T-helper 9 cell (primary cell): ENCODE data around the gene ADGRD2.

ENCODE experiments used
- DNase-seq: peaks from one replicate; pipeline ENCODE4 v3.0.0-alpha.2; 2020

Gene ADGRD2

DNA sequence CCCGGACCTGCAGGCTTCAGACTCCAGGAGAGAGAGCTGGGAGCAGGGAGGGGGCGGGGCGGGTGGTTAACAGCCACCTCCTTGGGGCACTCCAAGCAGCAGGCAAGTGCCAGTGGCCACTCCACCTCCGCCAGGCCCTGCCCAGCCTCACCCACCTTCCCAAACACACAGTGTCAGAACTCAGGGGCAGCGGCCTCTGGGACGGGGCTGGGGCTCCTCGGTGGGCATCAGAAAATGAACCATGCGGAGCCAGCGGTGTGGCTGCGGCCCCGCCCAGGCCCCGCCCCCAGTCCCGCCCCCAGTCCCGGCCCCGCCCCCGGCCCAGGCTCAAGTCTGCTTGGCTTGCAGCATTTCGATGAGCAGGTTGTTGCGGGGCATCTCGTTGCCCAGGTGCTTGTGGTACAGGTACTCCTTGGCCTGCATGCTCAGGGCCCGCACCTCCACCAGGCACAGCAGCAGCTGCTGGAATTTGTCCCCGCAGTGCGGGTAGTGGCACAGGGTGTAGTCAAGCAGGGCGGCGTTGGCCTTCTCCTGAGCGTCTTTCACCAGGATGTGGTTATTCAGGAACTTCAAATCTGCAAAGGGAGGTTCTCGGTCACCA is 32.3 kb downstream of the ADGRD2 start:
- no peak for DNase-seq

DNA sequence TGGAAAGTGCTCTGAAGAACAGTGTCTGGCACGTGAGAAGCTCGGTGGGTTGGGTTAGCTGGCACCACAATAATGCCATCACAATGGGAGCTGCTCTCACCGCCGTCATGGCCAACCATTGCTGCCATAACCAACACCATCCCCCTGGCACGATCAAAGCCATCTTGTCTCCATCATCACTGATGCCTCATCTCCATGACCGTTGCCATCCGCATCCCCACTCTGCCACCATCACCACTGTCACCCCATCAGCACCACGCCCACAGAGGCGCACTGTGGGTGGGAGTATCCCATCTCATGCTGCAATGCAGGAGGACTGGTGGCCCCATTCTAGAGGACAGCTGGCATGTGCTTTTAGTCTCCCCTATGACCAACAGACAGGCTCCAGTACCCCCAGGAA is 33.2 kb downstream of the ADGRD2 start:
- no peak for DNase-seq

DNA sequence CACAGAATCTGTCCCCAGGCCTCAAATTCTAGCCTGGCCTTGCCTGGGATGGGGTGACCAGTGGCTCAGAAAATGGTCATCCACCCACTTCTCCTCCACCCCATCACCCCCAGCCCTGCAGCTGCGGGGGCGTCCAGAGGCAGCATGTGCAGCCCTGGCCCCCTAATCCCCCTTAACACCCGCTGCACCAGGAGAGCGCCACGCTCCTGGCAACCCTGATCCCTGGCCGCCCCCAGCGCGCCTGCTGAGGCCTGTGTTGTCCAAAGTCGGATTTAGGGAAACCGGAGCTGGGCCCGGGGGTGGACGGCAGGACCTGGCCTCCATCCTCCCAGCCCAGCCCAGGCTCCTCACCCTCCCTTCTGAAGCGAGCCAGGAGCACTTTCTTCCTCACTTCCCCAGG is 35.0 kb downstream of the ADGRD2 start:
- no peak for DNase-seq

DNA sequence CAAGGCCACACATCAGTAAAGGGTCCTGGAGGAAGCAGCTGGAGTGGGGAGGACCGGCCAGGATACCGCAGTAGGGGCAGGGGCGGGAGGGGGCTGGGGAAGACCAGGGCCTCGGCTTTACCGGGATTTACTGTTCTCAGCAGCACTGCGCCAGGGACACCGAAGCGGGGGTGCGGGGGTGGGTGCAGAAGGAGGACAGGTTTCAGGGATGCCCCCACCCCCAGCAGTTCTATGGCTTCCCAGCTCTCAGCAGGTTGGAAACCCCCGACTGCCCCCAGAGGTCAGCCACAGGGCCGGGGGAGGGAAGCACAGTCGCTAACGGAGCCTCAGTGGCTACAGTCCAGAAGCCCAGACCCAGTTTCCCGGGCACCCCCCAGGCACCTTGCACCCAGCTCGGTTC is 35.7 kb downstream of the ADGRD2 start:
- DNase-seq, result no peak

DNA sequence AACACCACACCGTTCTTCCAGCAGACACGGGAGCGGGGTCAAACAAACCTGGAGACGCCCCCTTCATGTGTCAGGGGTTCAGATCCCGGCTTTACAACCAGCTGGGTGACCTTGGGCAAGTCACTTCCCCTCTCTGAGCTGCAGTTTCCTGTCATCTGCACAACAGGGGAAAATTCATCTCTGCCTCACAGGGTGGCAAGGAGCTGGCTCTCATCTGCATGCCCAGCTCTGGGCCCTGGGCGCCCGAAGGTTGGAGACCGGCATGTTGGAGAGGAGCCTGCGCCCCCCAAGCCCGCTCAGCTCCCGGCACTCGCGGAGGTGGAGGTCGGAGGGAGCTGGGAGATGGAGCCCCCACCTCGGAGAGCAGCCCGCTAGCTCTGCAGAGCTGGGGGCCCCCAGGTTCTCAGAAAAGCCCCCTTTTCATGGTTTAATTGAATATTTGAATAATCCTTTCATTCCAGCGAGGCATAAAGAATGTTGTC is 36.6 kb downstream of the ADGRD2 start:
- no peak for DNase-seq

DNA sequence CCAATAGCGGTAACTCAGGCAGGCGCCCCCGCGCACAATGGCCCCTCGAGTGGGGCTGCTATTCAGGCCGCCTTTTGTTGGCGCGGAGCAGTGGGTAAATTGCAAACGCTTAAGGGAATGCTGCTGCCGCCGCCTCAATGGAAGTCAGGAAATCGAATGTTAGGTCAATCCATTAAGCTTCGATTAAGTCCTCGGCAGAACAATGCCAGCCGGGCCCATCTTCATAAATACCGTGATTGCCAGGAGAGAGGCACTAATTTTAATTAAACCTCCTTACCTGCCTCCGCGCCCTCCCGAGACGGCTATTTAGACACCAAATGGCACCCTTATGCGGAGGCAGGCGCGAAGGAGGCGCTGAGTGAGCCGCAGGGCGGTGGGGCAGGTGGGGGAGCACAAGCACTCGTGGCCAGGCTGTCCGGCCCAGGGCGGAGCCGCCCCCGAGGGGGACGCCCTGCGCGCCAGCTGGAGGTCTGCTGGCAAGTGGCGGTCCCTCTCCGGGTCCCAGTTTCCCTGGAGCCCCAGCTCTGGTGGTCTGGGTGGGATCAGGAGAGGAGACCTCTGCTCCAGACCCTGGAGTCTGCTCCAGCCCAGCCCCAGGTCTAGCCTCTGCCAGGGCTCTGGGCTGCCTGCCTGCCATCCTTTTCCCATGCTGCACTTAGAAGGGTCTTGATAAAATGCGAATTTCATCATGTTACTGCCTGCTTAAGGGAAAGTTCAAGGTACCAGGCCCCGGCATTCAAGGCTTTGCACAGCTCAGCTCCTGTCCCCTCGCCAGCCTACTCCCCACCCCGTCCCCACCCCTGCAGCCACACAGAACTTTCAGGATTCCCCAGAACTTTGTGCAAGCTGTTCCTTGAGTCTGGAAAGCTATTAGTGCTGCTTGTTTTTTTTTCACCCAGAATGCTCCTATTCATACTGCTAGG is 37.3 kb downstream of the ADGRD2 start:
- DNase-seq, result no peak

DNA sequence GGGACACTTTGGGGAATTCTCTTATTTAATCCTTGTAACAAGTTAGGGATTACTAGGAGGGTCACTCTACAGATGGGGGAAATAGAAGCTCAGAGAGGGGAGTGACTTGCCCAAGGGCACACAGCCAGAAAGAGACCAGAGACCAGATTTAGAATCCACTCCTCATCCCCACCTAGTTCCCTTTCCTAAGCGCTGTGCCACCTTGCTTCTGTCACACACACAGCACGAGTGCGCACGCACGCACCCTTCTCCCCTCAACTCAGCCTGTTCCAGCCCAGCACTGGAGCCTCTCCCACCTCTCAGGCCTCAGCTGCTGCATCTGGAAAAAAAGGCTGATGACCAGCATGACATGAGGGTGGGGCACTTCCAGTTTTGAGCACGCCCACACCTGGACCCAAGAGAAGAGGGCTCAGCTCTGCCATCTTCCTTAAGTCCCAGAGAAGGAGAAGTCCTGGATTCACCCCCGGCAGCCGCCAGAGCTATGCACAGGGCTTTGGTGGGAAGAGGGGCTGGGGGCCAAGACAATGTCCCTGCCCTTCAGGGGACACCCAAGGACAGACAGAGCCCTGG is 38.5 kb downstream of the ADGRD2 start:
- no peak for DNase-seq

DNA sequence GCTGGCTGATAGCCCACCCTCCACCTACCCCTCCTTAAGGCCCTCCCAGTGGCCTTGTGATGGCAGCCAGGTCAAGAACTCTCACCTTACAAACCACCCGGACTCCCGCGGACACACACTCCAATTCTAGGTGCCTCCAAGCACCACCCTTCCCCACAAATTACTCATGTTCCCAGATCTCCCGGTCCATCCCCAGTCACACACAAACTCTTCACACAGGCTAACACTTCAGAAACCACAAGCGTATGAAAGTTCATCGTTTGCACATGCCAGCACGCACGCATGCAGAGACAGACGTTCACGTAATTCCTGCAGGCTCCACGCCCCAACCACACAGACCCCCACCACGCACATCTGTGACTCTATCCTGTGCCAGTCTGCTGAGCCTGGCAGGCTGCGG is 39.0 kb downstream of the ADGRD2 start:
- DNase-seq, result no peak

DNA sequence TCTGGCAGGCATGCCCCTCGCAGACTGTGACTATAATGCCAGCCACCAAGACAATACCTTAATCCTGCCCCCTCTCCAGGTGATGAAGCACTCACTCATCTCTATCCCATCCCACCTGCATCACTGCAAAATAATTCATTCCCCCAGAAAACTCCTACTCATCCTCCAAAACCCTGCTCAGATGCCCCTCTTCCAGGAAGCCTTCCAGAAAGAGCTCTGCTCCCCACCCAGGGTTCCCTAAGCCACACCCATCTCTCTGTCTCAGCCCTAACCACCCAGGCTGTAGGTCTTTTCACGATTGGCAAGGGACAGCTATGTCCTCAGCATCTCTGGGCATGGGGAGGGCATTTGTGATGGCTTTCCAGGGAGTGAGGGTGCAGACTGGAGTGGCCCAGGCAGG is 39.8 kb downstream of the ADGRD2 start:
- no peak for DNase-seq

DNA sequence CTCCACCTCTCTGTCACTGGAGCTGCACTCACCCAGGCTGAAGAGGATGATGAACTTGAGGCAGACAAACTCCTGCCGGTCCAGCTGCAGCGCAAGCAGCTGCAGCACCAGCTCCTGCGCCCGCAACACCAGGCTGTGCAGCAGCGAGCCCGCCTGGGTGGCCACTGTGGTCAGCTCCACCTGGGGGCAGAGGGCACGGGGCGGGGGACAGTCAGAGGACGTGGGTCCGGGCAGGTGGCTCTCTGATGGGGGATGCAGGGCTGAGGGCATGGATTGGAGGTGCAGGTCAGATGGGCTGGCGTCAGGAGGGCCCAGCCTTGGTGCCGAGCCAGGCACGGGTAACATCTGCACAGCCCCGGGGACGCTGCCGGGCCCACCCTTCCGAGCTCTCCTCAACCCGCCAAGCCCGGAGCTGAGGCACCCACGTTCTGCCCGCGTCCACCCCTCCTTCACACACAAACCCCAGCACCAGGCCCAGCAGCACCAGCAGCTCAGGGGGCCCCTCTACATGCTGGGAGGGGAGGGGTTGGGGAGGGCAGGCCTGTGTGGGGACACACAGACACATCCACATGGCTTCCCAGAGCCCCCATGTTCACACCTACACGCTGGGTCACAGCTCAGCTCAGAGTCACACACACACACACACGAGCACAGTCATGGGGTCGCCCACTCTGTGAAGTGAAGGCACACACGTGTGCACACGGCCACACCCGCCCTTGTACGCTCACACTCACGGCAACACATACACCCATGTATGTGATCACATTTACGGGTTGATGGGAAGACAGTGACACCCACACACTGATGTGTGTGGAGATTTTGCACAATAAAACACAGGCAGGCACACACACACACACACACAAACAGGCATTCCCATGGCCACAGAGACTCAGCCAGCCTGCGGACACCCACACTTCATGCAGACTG is 41.1 kb downstream of the ADGRD2 start:
- no peak for DNase-seq

DNA sequence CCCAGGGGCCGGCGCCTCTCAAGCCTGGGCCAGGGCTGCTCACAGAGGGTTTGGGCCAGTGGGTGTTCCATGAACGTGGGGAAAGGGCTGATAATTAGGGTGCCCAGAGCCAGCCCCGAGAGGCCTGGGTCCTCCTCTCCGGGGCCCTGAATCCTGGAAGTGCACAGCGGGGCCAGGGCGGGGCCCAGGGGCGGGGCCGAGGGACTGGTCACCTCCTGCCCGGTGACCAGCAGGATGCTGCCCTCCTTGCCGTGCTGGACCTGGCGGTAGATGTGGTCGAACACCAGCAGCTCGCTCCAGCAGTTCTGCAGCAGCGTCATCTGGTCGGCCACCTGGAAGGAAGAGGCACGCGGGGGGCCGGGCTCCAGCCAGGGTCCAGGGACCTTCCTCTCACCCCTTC is 42.6 kb downstream of the ADGRD2 start:
- no peak for DNase-seq

DNA sequence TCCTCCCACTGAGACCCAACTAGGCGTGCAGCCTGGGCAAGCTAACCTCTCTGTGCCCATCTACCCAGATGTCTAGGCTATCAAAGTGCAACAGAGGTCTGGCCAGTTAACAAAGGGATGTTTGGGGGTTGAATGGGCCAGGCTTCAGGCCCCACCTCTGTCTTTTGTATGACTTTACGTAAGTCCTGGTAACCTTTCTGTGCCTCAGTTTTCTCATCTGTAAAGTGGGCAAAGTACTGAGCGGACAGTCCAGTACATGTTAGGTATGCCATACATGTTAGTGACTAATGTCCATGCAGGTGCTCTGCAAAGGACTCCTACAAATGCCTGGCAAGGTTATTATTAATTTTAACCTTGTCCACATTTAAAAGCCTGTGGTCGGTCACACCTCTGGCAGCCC is 43.0 kb downstream of the ADGRD2 start:
- DNase-seq, result no peak

DNA sequence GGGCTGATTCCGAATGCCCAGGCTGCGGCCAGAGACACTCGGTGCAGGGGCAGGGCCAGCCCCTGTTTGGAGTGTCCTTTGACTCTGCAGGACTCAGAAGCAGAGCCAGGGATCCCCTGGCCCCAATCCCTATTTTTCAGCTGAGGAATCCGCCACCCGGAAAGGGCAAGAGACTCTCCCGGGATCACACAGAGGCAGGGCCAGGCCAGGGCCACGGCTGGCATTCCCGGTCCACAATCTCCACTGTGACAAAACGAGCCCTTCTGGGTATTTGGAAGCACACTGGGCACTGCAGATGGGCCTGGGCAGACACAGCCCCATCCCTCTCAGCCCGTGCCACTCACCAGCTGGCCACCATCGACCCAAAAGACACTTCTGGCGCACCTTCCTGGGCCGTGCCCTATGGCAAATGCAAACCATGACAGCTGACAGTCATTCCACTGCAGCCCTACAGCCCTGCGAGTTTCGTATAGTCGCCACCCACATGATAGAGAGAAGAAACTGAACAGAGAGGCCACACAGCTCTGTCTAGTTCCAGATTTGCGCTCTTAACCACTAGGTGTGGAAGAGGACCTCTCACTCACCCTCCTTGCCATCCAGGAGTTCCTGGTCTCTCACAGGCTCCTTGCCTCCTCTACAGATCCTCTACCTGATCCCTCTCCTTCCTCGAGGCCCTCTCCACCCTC is 43.7 kb downstream of the ADGRD2 start:
- no peak for DNase-seq

DNA sequence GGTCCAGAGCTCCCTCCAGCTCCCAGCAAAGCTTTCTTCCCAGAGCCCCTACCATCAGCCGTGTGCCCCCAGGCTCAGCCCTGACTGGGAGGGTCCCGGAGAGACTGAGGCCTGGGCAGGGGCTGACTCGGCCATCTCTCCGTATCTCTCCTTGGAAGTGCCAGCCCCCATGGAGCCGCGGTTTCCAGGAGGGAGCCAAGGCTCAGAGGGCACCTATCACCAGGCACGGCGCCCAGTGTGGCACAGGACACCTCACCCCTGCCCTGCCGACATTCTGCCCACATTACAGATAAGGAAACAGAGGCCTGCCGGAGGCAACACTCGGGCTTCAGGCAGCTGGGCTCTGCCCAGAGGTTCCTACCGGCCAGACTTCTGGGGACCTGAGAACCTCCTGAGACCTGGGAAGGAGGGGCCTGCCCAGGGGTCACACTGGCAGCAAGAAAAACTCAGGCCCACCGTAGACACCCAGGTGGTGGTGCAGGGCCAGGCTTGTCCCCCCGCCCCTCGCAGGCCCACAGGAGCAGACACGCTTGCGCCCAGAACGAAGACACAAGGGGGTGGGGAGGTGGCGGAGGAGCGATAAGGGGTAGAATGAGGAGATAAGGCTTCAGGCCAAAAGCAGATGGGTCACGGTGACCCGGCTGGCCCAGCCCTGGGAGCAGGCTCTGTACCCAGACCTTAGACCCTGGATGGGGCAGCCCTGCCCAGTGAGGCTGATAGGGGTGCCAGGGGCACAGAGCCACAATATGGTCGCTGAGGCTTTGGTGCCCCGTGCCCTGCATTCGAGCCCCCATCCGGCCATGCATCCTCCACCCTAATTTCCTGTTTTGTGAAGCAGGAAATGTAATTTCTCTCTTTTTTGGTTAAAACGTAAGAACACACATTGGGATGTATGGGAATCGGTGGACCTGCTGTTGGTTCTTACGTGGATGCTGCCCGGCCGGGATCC is 45.1 kb downstream of the ADGRD2 start:
- no peak for DNase-seq

DNA sequence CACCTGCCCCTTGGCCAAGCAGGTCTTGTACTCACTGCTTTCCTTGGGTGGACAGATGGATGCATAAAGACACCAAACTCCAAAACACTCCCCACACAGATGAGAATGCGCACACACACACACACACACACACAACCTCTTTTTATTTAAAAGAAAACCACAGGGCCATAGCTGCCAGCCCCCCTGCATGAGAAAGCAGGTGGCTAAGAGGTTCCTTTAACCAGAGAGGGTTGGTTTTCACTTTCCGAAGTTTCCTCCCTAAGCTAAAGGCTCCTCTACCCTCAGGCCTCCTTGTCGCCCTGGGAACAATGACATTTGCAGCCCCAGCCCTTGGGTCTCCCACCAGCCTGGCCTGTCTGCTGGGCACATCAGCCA is 45.8 kb downstream of the ADGRD2 start:
- no peak for DNase-seq

DNA sequence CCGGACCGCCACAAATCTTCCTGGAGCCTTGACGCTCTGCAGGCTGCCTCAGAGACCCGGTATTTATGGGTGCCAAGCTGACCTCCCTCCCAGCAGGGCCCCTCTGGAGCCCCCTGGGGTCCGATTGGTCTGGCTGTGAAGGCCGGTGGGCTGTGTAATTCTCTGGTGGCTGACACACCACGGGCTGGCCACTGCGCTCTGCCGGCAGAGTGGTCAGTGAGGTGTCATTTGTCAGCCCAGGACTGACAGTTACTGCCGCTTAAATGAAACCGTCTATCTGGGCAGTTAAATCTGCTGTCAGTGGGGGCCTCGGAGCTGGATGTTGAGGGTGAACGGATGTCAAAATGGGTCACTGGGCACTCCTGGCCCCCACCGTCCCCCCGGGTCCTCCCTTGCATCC is 46.2 kb downstream of the ADGRD2 start:
- no peak for DNase-seq

DNA sequence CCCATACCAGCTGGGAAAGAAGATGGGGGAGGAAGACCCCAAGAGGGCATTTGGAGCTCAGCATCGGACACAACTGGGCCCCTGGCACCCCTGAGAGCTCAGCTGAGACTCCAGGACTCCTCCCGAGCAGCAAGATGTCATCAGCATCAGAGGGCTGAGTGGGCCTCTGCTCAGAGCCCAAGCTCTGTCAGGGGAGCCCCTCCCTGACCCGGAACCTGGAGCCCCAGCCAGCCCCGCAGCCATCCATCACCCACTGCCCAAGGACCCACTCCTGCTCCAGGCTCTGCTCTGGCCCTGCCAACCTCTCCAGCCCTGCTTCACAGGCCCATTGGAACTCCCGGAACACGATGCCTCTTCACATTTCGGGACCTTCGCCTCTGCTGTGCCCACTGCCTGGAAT is 47.2 kb downstream of the ADGRD2 start:
- no peak for DNase-seq

DNA sequence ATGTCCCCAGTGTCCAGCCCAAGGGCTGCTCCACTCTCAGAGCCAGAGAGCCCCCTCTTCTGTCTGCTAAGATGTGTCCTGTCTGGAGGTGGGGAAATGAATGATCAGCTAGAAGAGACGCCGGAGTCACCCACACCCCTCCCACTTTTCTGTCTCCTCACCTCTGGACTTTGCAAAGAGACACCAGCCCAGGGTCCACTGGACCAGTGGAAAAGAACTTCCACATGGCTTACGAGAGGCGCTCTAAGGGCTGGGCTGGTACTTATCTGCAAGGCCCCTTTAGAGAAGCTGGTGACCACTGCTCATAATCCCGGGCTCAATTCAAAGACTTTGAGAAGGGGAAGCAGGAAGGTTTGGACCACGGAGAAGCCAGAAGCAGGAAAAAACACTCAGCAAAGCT is 47.8 kb downstream of the ADGRD2 start:
- no peak for DNase-seq

DNA sequence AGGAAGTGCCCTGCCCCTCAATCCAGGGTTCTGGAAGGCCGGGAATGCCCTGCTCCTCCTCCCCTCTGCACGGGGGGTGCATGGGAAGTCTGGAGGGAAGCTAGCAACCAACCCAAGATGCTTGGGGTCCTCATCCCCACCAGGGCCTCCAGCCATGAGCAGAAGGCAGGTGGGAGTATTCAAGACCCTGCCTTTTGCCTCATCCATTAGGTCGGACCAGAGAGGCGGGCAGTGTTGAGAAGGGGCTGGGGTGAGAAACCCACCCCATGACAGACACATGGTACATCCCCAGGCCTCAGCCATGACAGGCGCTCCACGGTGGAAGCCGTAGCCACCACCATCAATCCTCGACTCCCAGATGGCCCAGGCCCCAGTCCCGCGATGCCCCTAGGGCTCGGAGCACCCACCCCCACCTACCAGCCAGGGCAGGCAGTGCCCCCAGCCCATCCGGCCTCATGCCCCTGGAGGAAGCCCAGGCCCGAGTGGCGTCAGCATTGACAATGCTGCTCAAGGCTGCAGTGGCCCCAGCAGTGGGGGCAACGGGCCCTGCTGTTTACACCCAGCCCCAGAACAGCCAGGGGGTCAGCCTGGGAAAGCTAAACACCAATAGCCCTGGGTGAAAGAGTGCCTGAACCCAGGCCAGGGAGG is 48.4 kb downstream of the ADGRD2 start:
- DNase-seq, result no peak

DNA sequence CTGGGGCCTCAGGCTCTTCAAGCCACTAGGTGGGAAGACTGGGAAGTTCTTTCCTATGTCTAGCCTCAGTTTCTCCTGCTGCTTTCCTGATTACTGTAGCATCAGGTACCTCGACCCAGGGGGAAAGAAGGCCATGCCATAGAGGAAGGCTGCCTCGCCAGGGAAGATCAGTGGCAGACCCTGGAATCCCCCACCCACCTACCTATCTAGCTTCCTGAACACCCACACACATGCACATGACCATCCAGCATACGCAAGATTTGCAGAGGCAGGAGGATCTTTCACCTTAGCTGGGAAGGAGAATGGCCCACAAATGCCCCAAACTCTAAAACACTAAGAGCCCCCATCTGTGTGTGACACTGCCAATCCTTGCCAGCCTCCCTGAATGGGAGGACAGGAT is 49.0 kb downstream of the ADGRD2 start:
- DNase-seq, result no peak
